ENCODE measurements around the gene SRGAP2C.
"Not testable (repeated sequence)": the region's sequence is repeated elsewhere in the genome, so short reads cannot be mapped to it uniquely, and the experiment has no call there.

- not testable (repeated sequence) for TF ChIP-seq POLR2AphosphoS5 (IDR thresholded peaks at IDR 0.05; ENCODE audit: borderline replicate concordance, low read depth, low read length); EZH2 (IDR thresholded peaks at IDR 0.05); FOXP2 (optimal IDR thresholded peaks at IDR 0.05; ENCODE audit: control extremely low read depth, extremely low read length, insufficient read depth)
Measured at GRCh38 chr1:121281480-121281879, 96.7 kb downstream of the SRGAP2C start.
